ENCODE data around the gene VPS29.
A peak's percentile ranks its signal among the peaks of the same experiment; 100 is the strongest.
"Not testable (repeated sequence)": the region's sequence is repeated elsewhere in the genome, so short reads cannot be mapped to it uniquely, and the experiment has no call there.

Gene VPS29

GRCh38 chr12:110503432-110503831 is 1.5 kb upstream of the VPS29 start:
- Mint-ChIP-seq H3K27ac (no peak overlapping the region), H3K4me3 (no peak overlapping the region), H3K27me3 (ENCODE audit: low read depth) (peaks cover 4% of the 10 kb centered on the region), H3K9me3 (peaks cover 8% of the 10 kb centered on the region), H3K4me1 (ENCODE audit: low read depth) (peaks cover 28% of the 10 kb centered on the region), H3K36me3 (ENCODE audit: low read depth) (peaks cover 18% of the 10 kb centered on the region)

- peak overlapping the region; percentile 98 for H3K27ac Mint-ChIP-seq
- H3K4me3 Mint-ChIP-seq: peak overlapping the region; percentile 96
- H3K27me3 Mint-ChIP-seq (ENCODE audit: low read depth): peaks cover 4% of the 10 kb centered on the region
- peaks cover 28% of the 10 kb centered on the region for H3K4me1 Mint-ChIP-seq (ENCODE audit: low read depth)
- H3K9me3 Mint-ChIP-seq: peaks cover 8% of the 10 kb centered on the region
- H3K36me3 Mint-ChIP-seq (ENCODE audit: low read depth): peaks cover 20% of the 10 kb centered on the region
Measured at GRCh38 chr12:110501399-110501751, 536 bp downstream of the VPS29 start.

GRCh38 chr12:110498984-110499706 is 2.8 kb downstream of the VPS29 start:
- peaks cover 8% of the 10 kb centered on the region for H3K9me3 Mint-ChIP-seq
- peaks cover 4% of the 10 kb centered on the region for H3K27me3 Mint-ChIP-seq (ENCODE audit: low read depth)
- peak overlapping the region; percentile 70 for H3K27ac Mint-ChIP-seq
- peak overlapping the region; percentile 70 for H3K4me3 Mint-ChIP-seq
- H3K36me3 Mint-ChIP-seq (ENCODE audit: low read depth): peaks cover 30% of the 10 kb centered on the region
- H3K4me1 Mint-ChIP-seq (ENCODE audit: low read depth): peaks cover 33% of the 10 kb centered on the region

- no peaks in the 10 kb centered on the region for H3K4me1 Mint-ChIP-seq (ENCODE audit: low read depth)
- no peak overlapping the region for H3K4me3 Mint-ChIP-seq
- peaks cover 3% of the 10 kb centered on the region for H3K36me3 Mint-ChIP-seq (ENCODE audit: low read depth)
- H3K27me3 Mint-ChIP-seq (ENCODE audit: low read depth): no peaks in the 10 kb centered on the region
- H3K9me3 Mint-ChIP-seq: no peaks in the 10 kb centered on the region
- H3K27ac Mint-ChIP-seq: no peak overlapping the region
Measured at GRCh38 chr12:110475426-110475825, 26.5 kb downstream of the VPS29 start.

GRCh38 chr12:110468214-110469048 is 33.5 kb downstream of the VPS29 start, which contains the start of the genes FAM216A and GPN3:
Gene FAM216A (plus strand): TSS chr12:110468845. CDS start chr12:110468876, 31 bp downstream.
Gene GPN3 (minus strand): TSS chr12:110468257. CDS start chr12:110468203, 54 bp downstream.
- Mint-ChIP-seq H3K27ac (peak within 1 kb of the TSS; percentile 90), H3K4me1 (ENCODE audit: low read depth) (peaks cover 27% of the 10 kb centered on the region), H3K27me3 (ENCODE audit: low read depth) (no peaks in the 10 kb centered on the region), H3K4me3 (peak within 1 kb of the TSS; percentile 97), H3K36me3 (ENCODE audit: low read depth) (peaks cover 8% of the 10 kb centered on the region), H3K9me3 (no peaks in the 10 kb centered on the region)

- H3K36me3 Mint-ChIP-seq (ENCODE audit: low read depth): peaks cover 8% of the 10 kb centered on the region
- H3K27ac Mint-ChIP-seq: peak overlapping the region; percentile 90
- no peaks in the 10 kb centered on the region for H3K27me3 Mint-ChIP-seq (ENCODE audit: low read depth)
- H3K4me3 Mint-ChIP-seq: peak overlapping the region; percentile 97
- peaks cover 27% of the 10 kb centered on the region for H3K4me1 Mint-ChIP-seq (ENCODE audit: low read depth)
- H3K9me3 Mint-ChIP-seq: no peaks in the 10 kb centered on the region
Measured at GRCh38 chr12:110467847-110468213, 34.1 kb downstream of the VPS29 start.

- Mint-ChIP-seq H3K36me3 (ENCODE audit: low read depth) (peaks cover 12% of the 10 kb centered on the region), H3K27ac (no peak overlapping the region), H3K27me3 (ENCODE audit: low read depth) (no peaks in the 10 kb centered on the region), H3K9me3 (no peaks in the 10 kb centered on the region), H3K4me3 (no peak overlapping the region), H3K4me1 (ENCODE audit: low read depth) (peaks cover 30% of the 10 kb centered on the region)
Measured at GRCh38 chr12:110466791-110467190, 35.1 kb downstream of the VPS29 start.

GRCh38 chr12:110465765-110466164 is 36.1 kb downstream of the VPS29 start:
- Mint-ChIP-seq H3K36me3 (ENCODE audit: low read depth) (peaks cover 12% of the 10 kb centered on the region), H3K4me1 (ENCODE audit: low read depth) (peaks cover 30% of the 10 kb centered on the region)
- H3K27ac Mint-ChIP-seq; H3K9me3 Mint-ChIP-seq; H3K4me3 Mint-ChIP-seq; H3K27me3 Mint-ChIP-seq (ENCODE audit: low read depth): not testable (repeated sequence)

- H3K9me3 Mint-ChIP-seq: no peaks in the 10 kb centered on the region
- H3K4me1 Mint-ChIP-seq (ENCODE audit: low read depth): peaks cover 28% of the 10 kb centered on the region
- H3K27me3 Mint-ChIP-seq (ENCODE audit: low read depth): no peaks in the 10 kb centered on the region
- peaks cover 12% of the 10 kb centered on the region for H3K36me3 Mint-ChIP-seq (ENCODE audit: low read depth)
- H3K4me3 Mint-ChIP-seq: no peak overlapping the region
- H3K27ac Mint-ChIP-seq: no peak overlapping the region
Measured at GRCh38 chr12:110465024-110465423, 36.9 kb downstream of the VPS29 start.

- H3K9me3 Mint-ChIP-seq; H3K4me3 Mint-ChIP-seq; H3K27ac Mint-ChIP-seq; H3K27me3 Mint-ChIP-seq (ENCODE audit: low read depth); H3K4me1 Mint-ChIP-seq (ENCODE audit: low read depth): not testable (repeated sequence)
- peaks cover 14% of the 10 kb centered on the region for H3K36me3 Mint-ChIP-seq (ENCODE audit: low read depth)
Measured at GRCh38 chr12:110461189-110461588, 40.7 kb downstream of the VPS29 start.

GRCh38 chr12:110458756-110459155 is 43.2 kb downstream of the VPS29 start:
- Mint-ChIP-seq H3K36me3 (ENCODE audit: low read depth) (peaks cover 13% of the 10 kb centered on the region), H3K27ac (peak overlapping the region; percentile 6), H3K27me3 (ENCODE audit: low read depth) (no peaks in the 10 kb centered on the region), H3K9me3 (no peaks in the 10 kb centered on the region), H3K4me3 (no peak overlapping the region), H3K4me1 (ENCODE audit: low read depth) (peaks cover 7% of the 10 kb centered on the region)

- H3K4me3 Mint-ChIP-seq: no peak overlapping the region
- no peaks in the 10 kb centered on the region for H3K27me3 Mint-ChIP-seq (ENCODE audit: low read depth)
- no peak overlapping the region for H3K27ac Mint-ChIP-seq
- peaks cover 27% of the 10 kb centered on the region for H3K4me1 Mint-ChIP-seq (ENCODE audit: low read depth)
- H3K36me3 Mint-ChIP-seq (ENCODE audit: low read depth): peaks cover 20% of the 10 kb centered on the region
- H3K9me3 Mint-ChIP-seq: no peaks in the 10 kb centered on the region
Measured at GRCh38 chr12:110453569-110454296, 48.2 kb downstream of the VPS29 start.

- H3K27ac Mint-ChIP-seq: no peak overlapping the region
- peak overlapping the region; percentile 100 for H3K4me3 Mint-ChIP-seq
- H3K27me3 Mint-ChIP-seq (ENCODE audit: low read depth): no peaks in the 10 kb centered on the region
- peaks cover 37% of the 10 kb centered on the region for H3K4me1 Mint-ChIP-seq (ENCODE audit: low read depth)
- H3K36me3 Mint-ChIP-seq (ENCODE audit: low read depth): peaks cover 28% of the 10 kb centered on the region
- no peaks in the 10 kb centered on the region for H3K9me3 Mint-ChIP-seq
Measured at GRCh38 chr12:110451263-110451662, 50.6 kb downstream of the VPS29 start.

- no peaks in the 10 kb centered on the region for H3K9me3 Mint-ChIP-seq
- H3K4me3 Mint-ChIP-seq: peak within 1 kb of the TSS; percentile 100
- peak within 1 kb of the TSS; percentile 100 for H3K27ac Mint-ChIP-seq
- peaks cover 33% of the 10 kb centered on the region for H3K36me3 Mint-ChIP-seq (ENCODE audit: low read depth)
- no peaks in the 10 kb centered on the region for H3K27me3 Mint-ChIP-seq (ENCODE audit: low read depth)
- H3K4me1 Mint-ChIP-seq (ENCODE audit: low read depth): peaks cover 41% of the 10 kb centered on the region
Measured at GRCh38 chr12:110449799-110450497, 52.0 kb downstream of the VPS29 start, which contains the start of gene ARPC3. Gene ARPC3 (minus strand): TSS chr12:110450337. CDS start chr12:110450260, 77 bp downstream.
